Ovary (tissue), 9 donors: ENCODE measurements around the gene TMEM50A. TPM values are rescaled to one million over a fixed set of nuclear protein-coding genes. Genes with fewer than 3 reads are reported as not detected.
"Not testable (repeated sequence)": the region's sequence is repeated elsewhere in the genome, so short reads cannot be mapped to it uniquely, and the experiment has no call there.

Experiments
- DNase-seq, 5 donors: peaks; one replicate each; pipeline ENCODE4 v3.0.0-alpha.2; 2019 to 2020
- H3K27ac ChIP-seq, 2 donors: fragments of 200-600 bp; one replicate each; pipeline versions ENCODE4 v1.5.1 to v1.8.0; 2019 to 2022
- H3K27me3 ChIP-seq: fragments of 200-600 bp; one replicate; pipeline ENCODE4 v1.8.0; 2022
- H3K36me3 ChIP-seq: fragments of 200-600 bp; sonication (generic); one replicate; pipeline ENCODE4 v1.5.1; 2019
- H3K4me1 ChIP-seq: one replicate; pipeline ENCODE4 v1.8.1; 2013; ENCODE audit warnings: mild to moderate bottlenecking, moderate library complexity; ENCODE audit not compliant: insufficient read depth
- H3K4me3 ChIP-seq: fragments of 200-600 bp; sonication (generic); one replicate; pipeline ENCODE4 v1.5.1; 2017
- H3K9me3 ChIP-seq, 2 donors: fragments of 200-600 bp in 1 of 2; sonication (generic) in 1 of 2; one replicate each; pipeline versions ENCODE4 v1.5.1 to v1.8.1; 2013 to 2019; ENCODE audit warnings: mild to moderate bottlenecking in 1 of 2, moderate library complexity in 1 of 2
- EP300 ChIP-seq: sonication (generic); formaldehyde crosslinking; IDR thresholded peaks from one replicate; pipeline ENCODE4 v1.6.1; 2017; ENCODE audit warnings: antibody characterized with exemption
- POLR2A ChIP-seq: fragments of 450-650 bp; IDR thresholded peaks from one replicate; pipeline ENCODE4 v1.6.1; 2017; ENCODE audit warnings: antibody characterized with exemption, mild to moderate bottlenecking, moderate library complexity
- WGBS, 3 donors: extraction: QIAGEN DNeasy Blood & Tissue Kit in 1 of 3; methylation state at CpG; one replicate each; pipeline versions ENCODE4 v1.1.5 to v1.1.7; 2013 to 2017; 5-methylcytosine and 5-hydroxymethylcytosine counted together
- intact Hi-C, 4 donors: fragments of 100-400 bp; cut with DNase I; formaldehyde crosslinking; loops; one replicate each; pipeline versions ENCODE4 v1.11.0 to v1.15.1; 2022 to 2023
- polyA plus RNA-seq, 2 donors: library from polyadenylated mRNA; stranded (reverse); fragments of 200-250 nt in 1 of 2; fragments of 350-450 nt in 1 of 2; fragmentation: Illumina TruSeq in 1 of 2; extraction: RNeasy Lipid Tissue Mini Kit (QIAGEN cat#74804) in 1 of 2; gene quantifications; one replicate each; pipeline ENCODE4 v1.2.3, GENCODE V29; 2013 to 2014
- total RNA-seq, 7 donors: library from RNA; depleted of rRNA in 2 of 7; stranded (reverse); fragments of >200 nt in 2 of 7; fragmentation: NEBNext Ultra II Directional in 3 of 7; extraction: Animal tissue kit (Norgen Biotek cat#: 25700) in 3 of 7; gene quantifications; one replicate each; pipeline versions ENCODE4 v1.1.0 to v1.2.4, GENCODE V29; 2016 to 2023
- TF ChIP-seq, protein P1 (sequence below), 3 donors: fragments of 450-650 bp in 2 of 3; fragments of 200-600 bp in 1 of 3; IDR thresholded peaks; one replicate each; pipeline versions ENCODE4 v1.5.1 to v1.8.0; 2016 to 2022; ENCODE audit warnings: antibody characterized with exemption in 3 of 3, mild to moderate bottlenecking in 1 of 3
- donor health status: DM: no; HTN: no; CAD: no; lungs with moderate emphysema.
- donor health status: DM: no; HTN: no; CAD: no.
- donor health status: Bipolar disorder and iron deficiency.
- donor health status: DM: yes; HTN: yes; CAD: no.
- donor health status: DM: no; HTN: no; CAD: no.
- donor health status: DM: yes; HTN: yes; CAD: no.

The TMEM50A gene
- total and polyA plus RNA-seq, 9 donors: 50.0 to 140 (median 59.8) TPM

- H3K27ac ChIP-seq: no peak overlapping the region
- intact Hi-C loops: no loop called here
- no peak overlapping the region for H3K4me3 ChIP-seq
- H3K36me3 ChIP-seq: no peaks in the 10 kb centered on the region
- no peak for DNase-seq
- H3K9me3 ChIP-seq: no peaks in the 10 kb centered on the region
- H3K27me3 ChIP-seq: no peaks in the 10 kb centered on the region
- no peaks in the 10 kb centered on the region for H3K4me1 ChIP-seq
- no peak for TF ChIP-seq EP300
- no peak for TF ChIP-seq POLR2A
- TF ChIP-seq, protein P1, sequence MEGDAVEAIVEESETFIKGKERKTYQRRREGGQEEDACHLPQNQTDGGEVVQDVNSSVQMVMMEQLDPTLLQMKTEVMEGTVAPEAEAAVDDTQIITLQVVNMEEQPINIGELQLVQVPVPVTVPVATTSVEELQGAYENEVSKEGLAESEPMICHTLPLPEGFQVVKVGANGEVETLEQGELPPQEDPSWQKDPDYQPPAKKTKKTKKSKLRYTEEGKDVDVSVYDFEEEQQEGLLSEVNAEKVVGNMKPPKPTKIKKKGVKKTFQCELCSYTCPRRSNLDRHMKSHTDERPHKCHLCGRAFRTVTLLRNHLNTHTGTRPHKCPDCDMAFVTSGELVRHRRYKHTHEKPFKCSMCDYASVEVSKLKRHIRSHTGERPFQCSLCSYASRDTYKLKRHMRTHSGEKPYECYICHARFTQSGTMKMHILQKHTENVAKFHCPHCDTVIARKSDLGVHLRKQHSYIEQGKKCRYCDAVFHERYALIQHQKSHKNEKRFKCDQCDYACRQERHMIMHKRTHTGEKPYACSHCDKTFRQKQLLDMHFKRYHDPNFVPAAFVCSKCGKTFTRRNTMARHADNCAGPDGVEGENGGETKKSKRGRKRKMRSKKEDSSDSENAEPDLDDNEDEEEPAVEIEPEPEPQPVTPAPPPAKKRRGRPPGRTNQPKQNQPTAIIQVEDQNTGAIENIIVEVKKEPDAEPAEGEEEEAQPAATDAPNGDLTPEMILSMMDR (IDR thresholded peaks at IDR 0.05): no peak
- WGBS, 3 donors: 87 to 90% (median 88%) methylated on average over 4 of the region's 4 CpGs
These were observed 31.1 kb downstream of the TMEM50A start for GRCh38 chr1:25369241-25369640.

GRCh38 chr1:25369691-25370271 lies 31.6 kb downstream of the TMEM50A start:
- H3K4me3 ChIP-seq, DNase-seq, intact Hi-C loops, H3K4me1 ChIP-seq, H3K27me3 ChIP-seq, H3K27ac ChIP-seq, H3K9me3 ChIP-seq, H3K36me3 ChIP-seq: not testable (repeated sequence)
- 92% methylated on average over 12 of the region's 12 CpGs for WGBS, 3 donors

DNA sequence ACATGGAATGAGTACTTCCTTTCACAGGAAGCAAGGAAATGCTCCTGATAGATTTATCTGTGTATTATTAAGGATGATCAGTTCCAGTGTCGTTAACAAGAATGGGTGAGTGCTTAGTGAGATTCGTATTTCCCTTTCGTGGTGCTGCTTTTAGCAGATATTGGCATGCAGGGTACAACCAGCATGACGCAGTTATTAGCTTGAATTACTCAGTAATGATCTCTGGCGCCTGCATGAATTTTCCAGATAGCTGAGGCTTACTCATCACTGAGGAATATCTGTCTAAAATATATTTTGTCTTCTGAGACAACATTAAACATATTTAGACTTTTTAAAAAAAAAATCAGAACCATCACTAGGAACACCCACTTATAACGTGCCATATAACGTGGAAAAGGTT lies 33.6 kb downstream of the TMEM50A start:
- H3K4me1 ChIP-seq, H3K9me3 ChIP-seq, H3K27me3 ChIP-seq, H3K4me3 ChIP-seq, H3K36me3 ChIP-seq, intact Hi-C loops, H3K27ac ChIP-seq: not testable (repeated sequence)
- 10 to 24% (median 21%) methylated on average over 7 of the region's 7 CpGs for WGBS, 3 donors
- DNase-seq: peak in 1 of 5 donors; percentile 34

- H3K27ac ChIP-seq, H3K4me1 ChIP-seq, intact Hi-C loops, H3K9me3 ChIP-seq, DNase-seq, H3K36me3 ChIP-seq, H3K27me3 ChIP-seq, H3K4me3 ChIP-seq: not testable (repeated sequence)
- 86 to 92% (median 89%) methylated on average over 3 of the region's 3 CpGs for WGBS, 3 donors
These were observed 40.2 kb downstream of the TMEM50A start for GRCh38 chr1:25378367-25378766.

- 38 to 71% (median 71%) methylated on average over 1 of the region's 1 CpG for WGBS, 3 donors
- H3K4me3 ChIP-seq, H3K9me3 ChIP-seq, DNase-seq, H3K27ac ChIP-seq, H3K36me3 ChIP-seq, intact Hi-C loops, H3K27me3 ChIP-seq, H3K4me1 ChIP-seq: not testable (repeated sequence)
These were observed 44.4 kb downstream of the TMEM50A start for GRCh38 chr1:25382543-25382942.

DNA sequence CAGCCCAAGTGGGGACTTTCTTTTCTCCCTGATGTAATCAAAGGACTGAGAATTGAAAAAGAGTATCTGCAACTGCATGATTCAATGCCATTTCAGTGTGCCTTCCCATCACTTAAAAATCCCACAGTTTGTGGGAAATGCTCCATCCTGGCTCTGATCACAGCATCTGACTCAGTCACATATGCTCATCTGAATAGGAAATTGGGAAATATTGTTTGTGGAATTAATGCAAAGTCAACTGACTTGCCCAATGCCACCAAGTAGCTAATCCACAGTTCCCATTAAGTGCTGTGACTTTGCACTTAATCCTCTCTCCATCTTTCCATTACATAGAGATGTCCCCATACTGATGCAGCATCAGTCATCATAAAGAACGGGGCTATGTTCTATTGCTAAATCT lies 45.0 kb downstream of the TMEM50A start:
- not testable (repeated sequence) for H3K36me3 ChIP-seq
- WGBS, 3 donors: 85 to 98% (median 96%) methylated on average over 1 of the region's 1 CpG

DNA sequence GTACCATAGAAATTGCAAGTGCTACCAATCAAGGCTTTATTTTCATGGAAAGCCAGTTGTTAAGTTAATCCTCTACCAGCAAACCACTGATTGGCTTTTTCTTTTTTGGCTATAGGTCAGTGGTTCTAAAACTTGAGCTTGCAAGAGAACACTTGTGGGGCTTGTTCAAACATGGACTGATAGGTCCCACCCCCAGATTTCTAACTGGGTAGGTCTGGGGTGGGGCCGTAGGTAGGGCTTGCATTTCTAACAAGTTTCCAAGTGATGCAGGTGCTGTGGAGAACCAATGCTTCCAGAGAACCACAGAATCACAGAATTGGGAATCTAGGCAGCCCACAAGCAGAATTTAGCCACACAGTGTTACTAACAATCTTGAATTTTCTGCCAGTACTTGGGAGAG lies 45.7 kb downstream of the TMEM50A start:
- H3K9me3 ChIP-seq, H3K4me1 ChIP-seq, DNase-seq, H3K36me3 ChIP-seq, H3K27ac ChIP-seq, H3K27me3 ChIP-seq, intact Hi-C loops, H3K4me3 ChIP-seq: not testable (repeated sequence)
- WGBS, 3 donors: no CpG with 5 or more reads among the region's 1 CpG

More for the DNA sequence above, 45.0 kb downstream of the TMEM50A start:
- H3K27ac ChIP-seq, DNase-seq, intact Hi-C loops, H3K4me1 ChIP-seq, H3K4me3 ChIP-seq, H3K27me3 ChIP-seq, H3K9me3 ChIP-seq: not testable (repeated sequence)

- H3K27me3 ChIP-seq, intact Hi-C loops, H3K36me3 ChIP-seq, H3K4me3 ChIP-seq, H3K9me3 ChIP-seq, H3K4me1 ChIP-seq, H3K27ac ChIP-seq, DNase-seq: not testable (repeated sequence)
- WGBS, 3 donors: 73 to 81% (median 79%) methylated on average over 4 of the region's 4 CpGs
These were observed 49.0 kb downstream of the TMEM50A start for GRCh38 chr1:25387096-25387495.

- H3K9me3 ChIP-seq, H3K27ac ChIP-seq, H3K4me1 ChIP-seq, intact Hi-C loops, H3K27me3 ChIP-seq, DNase-seq, H3K4me3 ChIP-seq, H3K36me3 ChIP-seq: not testable (repeated sequence)
- 55 to 74% (median 62%) methylated on average over 6 to 8 of the region's 9 CpGs for WGBS, 3 donors
These were observed 50.6 kb downstream of the TMEM50A start for GRCh38 chr1:25388691-25389090.

- DNase-seq, intact Hi-C loops, H3K9me3 ChIP-seq, H3K36me3 ChIP-seq, H3K4me3 ChIP-seq, H3K27ac ChIP-seq, H3K4me1 ChIP-seq, H3K27me3 ChIP-seq: not testable (repeated sequence)
- WGBS, 3 donors: 78 to 88% (median 78%) methylated on average over 3 of the region's 3 CpGs
These were observed 51.6 kb downstream of the TMEM50A start for GRCh38 chr1:25389721-25390120.
